OCI-LY7 (cell line): Measurements from ENCODE around the gene VPS54.

ENCODE experiments used
- CTCF ChIP-seq: fragments of 200-600 bp; sonication (generic); conservative IDR thresholded peaks from 2 replicates; pipeline ENCODE4 v1.5.1; 2014; ENCODE audit warnings: mild to moderate bottlenecking, antibody characterized with exemption, low read length, moderate library complexity, mixed read lengths
- EZH2phosphoT487 ChIP-seq: fragments of 200-600 bp; sonication (generic); IDR thresholded peaks from 2 replicates; pipeline ENCODE4 v1.6.1; 2018; ENCODE audit warnings: low read depth, borderline replicate concordance, mild to moderate bottlenecking, mixed run types, antibody characterized with exemption, low read length, moderate library complexity, mixed read lengths

- TF ChIP-seq CTCF (no peak), EZH2phosphoT487 (no peak)
Observed at GRCh38 chr2:63886445-63886844, 132.8 kb downstream of the VPS54 start.
